Activated CD4-positive, CD25-positive, alpha-beta regulatory T cell treated with anti-CD3 and anti-CD28 coated beads, Interleukin-2, amount 50 U/mL, for 16 hours (primary cell): ENCODE data around the gene CARMIL1.

ENCODE experiments used
- DNase-seq: peaks from one replicate; pipeline ENCODE4 v3.0.0-alpha.2; 2020; ENCODE audit warnings: low read depth, low spot score

Gene CARMIL1

GRCh38 chr6:25652007-25652515, 372.9 kb downstream of the CARMIL1 start, which contains the start of gene SCGN:
SCGN (plus strand) TSS chr6:25652215; CDS start chr6:25652404, 189 bp downstream.
- DNase-seq = no peak

- DNase-seq = no peak
These were observed 376.5 kb downstream of the CARMIL1 start for GRCh38 chr6:25655723-25656122.

DNA sequence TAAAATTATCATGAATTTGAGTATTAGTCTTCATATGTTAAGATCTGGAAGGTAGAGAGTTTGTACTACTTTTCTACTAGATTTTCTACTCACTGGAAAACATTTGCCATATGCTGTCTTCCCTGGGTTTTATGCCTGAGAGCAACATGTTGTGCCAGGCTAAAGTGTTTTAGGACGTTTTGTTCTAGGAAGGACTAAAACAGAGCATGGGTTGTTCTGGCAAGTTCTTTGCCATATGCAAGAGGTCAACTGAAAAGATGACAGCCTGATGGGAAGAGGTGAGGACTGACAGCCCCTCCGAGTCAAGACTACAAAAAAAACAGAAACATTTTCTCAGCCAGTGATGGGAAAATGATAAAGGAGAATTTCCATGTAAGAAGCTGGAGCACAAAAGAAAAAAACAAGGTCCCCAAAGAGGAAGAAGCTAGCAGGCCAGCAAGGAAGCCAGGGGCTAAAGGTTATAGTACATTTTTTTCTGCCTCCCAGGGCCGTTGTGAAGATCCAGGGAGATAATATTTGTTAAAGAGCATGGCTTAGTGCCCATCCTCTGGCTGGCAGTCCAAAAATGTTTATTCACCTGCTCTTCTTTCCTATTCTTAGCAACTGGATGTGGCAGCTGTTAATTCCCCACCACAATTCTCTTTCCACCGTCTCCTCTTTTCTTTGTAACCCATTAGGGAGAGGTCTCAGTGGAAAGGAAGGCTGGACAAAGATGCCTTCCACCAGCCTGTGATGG, 380.6 kb downstream of the CARMIL1 start:
- DNase-seq = no peak

- DNase-seq = no peak
These were observed 381.3 kb downstream of the CARMIL1 start for GRCh38 chr6:25660512-25660911.

- no peak for DNase-seq
These were observed 382.1 kb downstream of the CARMIL1 start for GRCh38 chr6:25661129-25661779.

DNA sequence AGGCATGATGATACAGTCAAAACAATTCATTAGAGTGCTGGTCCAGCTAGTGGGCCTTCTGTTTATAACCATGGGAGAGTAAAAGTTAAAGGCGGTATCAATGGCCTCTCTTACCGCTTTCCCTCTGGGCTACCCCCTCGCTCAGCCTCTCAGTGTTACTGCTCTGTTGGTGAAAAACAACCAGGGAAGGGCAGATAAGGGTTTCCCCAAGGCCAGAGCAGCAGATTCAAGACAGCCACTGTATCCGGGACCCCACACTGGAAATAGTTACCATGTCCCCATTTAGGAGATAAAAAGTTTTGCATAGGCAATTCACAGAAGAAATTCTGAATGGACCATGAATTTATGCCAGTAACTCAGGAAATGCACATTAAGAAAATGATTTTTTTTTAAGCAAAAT, 386.3 kb downstream of the CARMIL1 start:
- no peak for DNase-seq

GRCh38 chr6:25669413-25669812, 390.2 kb downstream of the CARMIL1 start:
- no peak for DNase-seq
